ENCODE results near the gene SMC1B. TPM values are rescaled to one million over a fixed set of nuclear protein-coding genes. Genes with fewer than 3 reads are reported as not detected.

The SMC1B gene
- total RNA-seq, 1 experiment from 2014 or later: 0.10 TPM

- Histone ChIP-seq H3K9me3 (ENCODE audit: control insufficient read depth, insufficient read depth, low read depth, low read length) (no peaks in the 10 kb centered on the region), H3K27me3 (ENCODE audit: control insufficient read depth, insufficient read depth, low read length) (no peaks in the 10 kb centered on the region), H3K4me1 (ENCODE audit: control insufficient read depth, insufficient read depth, low read length) (no peaks in the 10 kb centered on the region), H3K36me3 (ENCODE audit: control insufficient read depth, insufficient read depth, low read length) (no peaks in the 10 kb centered on the region), H3K4me3 (ENCODE audit: low read depth in 2 of 2, low read length in 2 of 2) (no peak overlapping the region), H3K27ac (ENCODE audit: low read length) (no peak overlapping the region)
- ChIA-PET POLR2A (no interaction called here), CTCF (no interaction called here)
- in situ Hi-C loops (cut with HindIII; ENCODE audit: low pct_unique_long_range_greater_than_20kb, low sequenced_read_pairs): no loop called here
- no peak for DNase-seq (ENCODE audit: low read depth, low spot score)
- no peak for ATAC-seq
- intact Hi-C loops (cut with micrococcal nuclease; ENCODE audit: unreplicated experiment): no loop called here
- no TSS peak for BruUV-seq (replicated peaks)
- TF ChIP-seq POLR2AphosphoS5 (IDR thresholded peaks at IDR 0.05; ENCODE audit: low read depth, low read length): no peak
- no peak for TF ChIP-seq SIN3A (IDR thresholded peaks at IDR 0.05; ENCODE audit: borderline replicate concordance, insufficient read depth, low read depth, low read length)
- TF ChIP-seq TCF7L2 (IDR thresholded peaks at IDR 0.05; ENCODE audit: low read depth, low read length): no peak
- TF ChIP-seq CTCF (IDR thresholded peaks at IDR 0.05): no peak
- no peak for TF ChIP-seq REST (IDR thresholded peaks at IDR 0.05; ENCODE audit: insufficient read depth in 1 of 2, low read depth in 2 of 2, low read length in 1 of 2)
Observed at GRCh38 chr22:45351956-45352355, 61.4 kb downstream of the SMC1B start.

- H3K4me1 ChIP-seq (ENCODE audit: control insufficient read depth, insufficient read depth, low read length): no peaks in the 10 kb centered on the region
- TF ChIP-seq SIN3A (IDR thresholded peaks at IDR 0.05; ENCODE audit: borderline replicate concordance, insufficient read depth, low read depth, low read length) (no peak), TCF7L2 (IDR thresholded peaks at IDR 0.05; ENCODE audit: low read depth, low read length) (no peak), REST (IDR thresholded peaks at IDR 0.05; ENCODE audit: insufficient read depth in 1 of 2, low read depth in 2 of 2, low read length in 1 of 2) (no peak), POLR2AphosphoS5 (IDR thresholded peaks at IDR 0.05; ENCODE audit: low read depth, low read length) (no peak), CTCF (IDR thresholded peaks at IDR 0.05) (no peak)
- H3K36me3 ChIP-seq (ENCODE audit: control insufficient read depth, insufficient read depth, low read length): no peaks in the 10 kb centered on the region
- H3K9me3 ChIP-seq (ENCODE audit: control insufficient read depth, insufficient read depth, low read depth, low read length): no peaks in the 10 kb centered on the region
- ATAC-seq (no peak), DNase-seq (ENCODE audit: low read depth, low spot score) (no peak)
- no peak overlapping the region for H3K27ac ChIP-seq (ENCODE audit: low read length)
- intact Hi-C loops (cut with micrococcal nuclease; ENCODE audit: unreplicated experiment) (no loop called here), in situ Hi-C loops (cut with HindIII; ENCODE audit: low pct_unique_long_range_greater_than_20kb, low sequenced_read_pairs) (no loop called here)
- no peak overlapping the region for H3K4me3 ChIP-seq (ENCODE audit: low read depth in 2 of 2, low read length in 2 of 2)
- ChIA-PET CTCF (no interaction called here), POLR2A (no interaction called here)
- no peaks in the 10 kb centered on the region for H3K27me3 ChIP-seq (ENCODE audit: control insufficient read depth, insufficient read depth, low read length)
- no TSS peak for BruUV-seq (replicated peaks)
Observed at GRCh38 chr22:45349916-45350315, 63.5 kb downstream of the SMC1B start.
